Testis (tissue), 2 donors: Measurements from ENCODE around the gene PEX12.

Source experiments
- CTCF ChIP-seq, 3 experiments: fragments of 450-650 bp in 2 of 3; fragments of 200-600 bp in 1 of 3; sonication (generic) in 1 of 3; IDR thresholded peaks; one replicate each; pipeline ENCODE4 v1.5.1; 2016 to 2019; ENCODE audit warnings: antibody characterized with exemption in 3 of 3, mild to moderate bottlenecking in 2 of 3, moderate library complexity in 1 of 3
- POLR2A ChIP-seq: fragments of 450-650 bp; IDR thresholded peaks from one replicate; pipeline ENCODE4 v1.6.1; 2017; ENCODE audit warnings: antibody characterized with exemption, mild to moderate bottlenecking, moderate library complexity

GRCh38 chr17:35596072-35596471, 17.7 kb upstream of the PEX12 start:
- TF ChIP-seq POLR2A: no peak
- TF ChIP-seq CTCF (IDR thresholded peaks at IDR 0.05): no peak
